Esophagus squamous epithelium (tissue), 5 donors: Measurements from ENCODE around the gene NOL4L. TPM values are rescaled to one million over a fixed set of nuclear protein-coding genes. Genes with fewer than 3 reads are reported as not detected.
A peak's percentile ranks its signal among the peaks of the same experiment; 100 is the strongest.

Experiments used
- DNase-seq: peaks from one replicate; lab custom pipeline; 2025; lab: John Stamatoyannopoulos, UW
- H3K27ac ChIP-seq, 4 donors: fragments of 200-600 bp; sonication (generic); one replicate each; pipeline ENCODE4 v1.5.1; 2016 to 2019; ENCODE audit warnings: mild to moderate bottlenecking in 1 of 4
- H3K27me3 ChIP-seq, 4 donors: fragments of 200-600 bp; sonication (generic); 1 replicate in 3 of 4; 2 replicates in 1 of 4; pipeline versions ENCODE4 v1.5.1 to v1.6.0; 2017 to 2021; ENCODE audit warnings: antibody characterized with exemption in 1 of 4
- H3K36me3 ChIP-seq, 3 donors: fragments of 200-600 bp; sonication (generic); one replicate each; pipeline ENCODE4 v1.5.1; 2016 to 2019
- H3K4me1 ChIP-seq, 3 donors: fragments of 200-600 bp; sonication (generic); one replicate each; pipeline ENCODE4 v1.5.1; 2017 to 2019
- H3K4me3 ChIP-seq, 4 donors: fragments of 200-600 bp; sonication (generic); 1 replicate in 3 of 4; 2 replicates in 1 of 4; pipeline ENCODE4 v1.5.1; 2016 to 2019; ENCODE audit warnings: mild to moderate bottlenecking in 2 of 4, moderate library complexity in 1 of 4
- H3K9me3 ChIP-seq, 3 donors: fragments of 200-600 bp; sonication (generic); one replicate each; pipeline ENCODE4 v1.5.1; 2016 to 2019
- CTCF ChIP-seq, 6 experiments: fragments of 450-650 bp in 4 of 6; fragments of 200-600 bp in 2 of 6; sonication (generic) in 2 of 6; IDR thresholded peaks; one replicate each; pipeline ENCODE4 v1.5.1; 2016 to 2019; ENCODE audit warnings: antibody characterized with exemption in 6 of 6, mild to moderate bottlenecking in 4 of 6, moderate library complexity in 4 of 6
- POLR2A ChIP-seq, 4 donors: fragments of 450-650 bp; IDR thresholded peaks; one replicate each; pipeline ENCODE4 v1.6.1; 2017; ENCODE audit warnings: antibody characterized with exemption in 4 of 4, mild to moderate bottlenecking in 4 of 4, moderate library complexity in 3 of 4
- WGBS, 2 donors: methylation state at CpG; one replicate each; pipeline ENCODE4 v1.1.5; 2018; 5-methylcytosine and 5-hydroxymethylcytosine counted together
- intact Hi-C: fragments of 100-400 bp; cut with DNase I; formaldehyde crosslinking; loops from one replicate; pipeline ENCODE4 v1.15.0; 2022
- total RNA-seq, 4 donors: library from RNA; depleted of rRNA; stranded (reverse); fragments of >200 nt; gene quantifications; one replicate each; pipeline ENCODE4 v1.1.0, GENCODE V29; 2016
- donor health status: DM: yes; HTN: yes; CAD: no.

NOL4L gene
- total RNA-seq, 4 donors from 2014 or later = 1.5 to 5.1 (median 3.0) TPM

DNA sequence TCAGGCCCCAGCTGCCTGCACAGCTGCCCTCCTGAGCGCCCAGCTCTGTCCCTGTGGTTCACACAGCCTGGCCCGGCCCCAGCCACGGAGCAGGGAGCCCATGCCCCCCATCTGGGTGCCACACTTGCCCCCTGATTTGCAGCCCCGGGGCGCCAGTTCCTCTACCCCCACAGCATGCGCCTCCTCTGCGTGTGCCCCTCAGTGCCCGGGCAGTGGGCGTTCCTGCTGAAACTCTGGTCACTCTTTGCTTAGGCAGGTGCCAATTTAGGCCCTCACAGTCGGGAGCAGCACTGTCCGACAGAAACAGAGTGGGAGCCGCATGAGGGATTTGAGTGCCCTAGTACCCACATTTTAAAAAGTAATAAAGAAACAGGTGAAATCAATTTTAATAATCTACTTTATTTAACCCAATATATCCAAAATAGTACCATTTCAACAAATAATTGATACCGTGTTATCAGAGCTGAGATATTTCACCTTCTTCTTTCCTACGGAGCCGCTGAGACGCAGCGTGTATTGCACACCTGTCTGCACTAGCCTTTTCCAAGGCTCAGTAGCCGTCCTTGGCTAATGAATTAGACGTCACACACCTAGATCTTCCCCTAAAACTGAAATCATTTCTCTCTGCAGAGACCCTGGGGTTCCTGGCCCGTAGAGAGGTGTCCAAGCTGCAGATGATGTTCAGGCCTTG lies 120.6 kb downstream of the NOL4L start:
- no peak for TF ChIP-seq POLR2A (IDR thresholded peaks at IDR 0.05)
- TF ChIP-seq CTCF (IDR thresholded peaks at IDR 0.05) = no peak
- peak overlapping the region in 3 of 4 donors; percentile 33 to 81 (median 57) for H3K27ac ChIP-seq
- peaks cover 0 to 64% (median 7%) of the 10 kb centered on the region in 3 donors for H3K4me1 ChIP-seq
- DNase-seq = no peak
- no peaks in the 10 kb centered on the region for H3K9me3 ChIP-seq
- WGBS, 2 donors = 87 to 92% methylated on average over 10 to 16 of the region's 20 CpGs
- H3K27me3 ChIP-seq = no peaks in the 10 kb centered on the region
- no peak overlapping the region for H3K4me3 ChIP-seq
- H3K36me3 ChIP-seq = no peaks in the 10 kb centered on the region
- intact Hi-C loops = no loop called here

GRCh38 chr20:32463642-32464400 lies 121.3 kb downstream of the NOL4L start:
- no peak for DNase-seq
- Histone ChIP-seq H3K27me3 (no peaks in the 10 kb centered on the region), H3K4me1 (peaks cover 0 to 58% (median 7%) of the 10 kb centered on the region in 3 donors), H3K27ac (peak overlapping the region in 3 of 4 donors; percentile 33 to 62 (median 57)), H3K4me3 (no peak overlapping the region), H3K36me3 (no peaks in the 10 kb centered on the region), H3K9me3 (no peaks in the 10 kb centered on the region)
- intact Hi-C loops = no loop called here
- WGBS, 2 donors = 33 to 86% methylated on average over 3 to 5 of the region's 28 CpGs
- no peak for TF ChIP-seq POLR2A (IDR thresholded peaks at IDR 0.05)

DNA sequence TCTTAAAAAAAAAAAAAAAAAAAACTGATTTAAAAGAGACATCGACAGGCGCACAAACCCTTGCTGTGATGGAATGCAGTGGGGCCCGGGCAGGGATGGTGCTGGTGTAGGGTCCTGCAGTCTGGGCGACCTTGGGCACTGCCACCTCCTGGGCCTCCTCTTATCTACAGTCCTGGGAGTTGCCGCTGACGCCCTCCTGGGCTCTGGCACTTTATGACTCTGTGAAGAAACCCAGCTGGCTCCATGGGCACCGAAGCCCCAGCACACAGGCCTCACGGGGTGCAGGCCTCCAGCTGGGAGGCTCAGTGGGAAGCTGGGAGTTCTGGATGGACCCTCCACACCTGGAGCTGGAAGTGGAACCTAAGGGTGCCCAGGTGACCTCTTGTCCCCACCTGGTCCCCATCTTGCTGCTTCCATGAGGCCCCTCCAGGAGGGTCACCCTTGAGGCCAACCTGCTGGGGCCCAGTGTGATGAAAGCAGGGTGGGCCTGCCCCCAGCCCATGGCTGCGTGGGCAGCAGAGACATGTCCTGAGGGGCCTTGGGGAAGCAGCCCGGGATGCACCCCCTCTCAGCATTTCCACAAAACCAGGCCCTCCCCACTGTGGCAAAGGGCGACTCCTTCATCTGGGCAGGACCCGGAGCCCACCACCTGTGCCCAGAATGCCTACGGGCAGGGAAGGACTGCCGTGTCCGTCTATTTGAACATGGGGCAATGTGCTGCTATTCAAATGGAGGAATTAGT lies 122.1 kb downstream of the NOL4L start:
- Histone ChIP-seq H3K4me1 (peaks cover 0 to 57% (median 7%) of the 10 kb centered on the region in 3 donors), H3K27ac (peak overlapping the region in 2 of 4 donors; percentile 57 to 62), H3K4me3 (no peak overlapping the region), H3K27me3 (no peaks in the 10 kb centered on the region), H3K9me3 (no peaks in the 10 kb centered on the region), H3K36me3 (no peaks in the 10 kb centered on the region)
- no peak for DNase-seq
- 89% methylated on average over 6 of the region's 15 CpGs; no CpG with 5 or more reads in 1 of the 2 donors for WGBS, 2 donors
- intact Hi-C loops = no loop called here
- TF ChIP-seq CTCF (IDR thresholded peaks at IDR 0.05) (no peak), POLR2A (IDR thresholded peaks at IDR 0.05) (no peak)

DNA sequence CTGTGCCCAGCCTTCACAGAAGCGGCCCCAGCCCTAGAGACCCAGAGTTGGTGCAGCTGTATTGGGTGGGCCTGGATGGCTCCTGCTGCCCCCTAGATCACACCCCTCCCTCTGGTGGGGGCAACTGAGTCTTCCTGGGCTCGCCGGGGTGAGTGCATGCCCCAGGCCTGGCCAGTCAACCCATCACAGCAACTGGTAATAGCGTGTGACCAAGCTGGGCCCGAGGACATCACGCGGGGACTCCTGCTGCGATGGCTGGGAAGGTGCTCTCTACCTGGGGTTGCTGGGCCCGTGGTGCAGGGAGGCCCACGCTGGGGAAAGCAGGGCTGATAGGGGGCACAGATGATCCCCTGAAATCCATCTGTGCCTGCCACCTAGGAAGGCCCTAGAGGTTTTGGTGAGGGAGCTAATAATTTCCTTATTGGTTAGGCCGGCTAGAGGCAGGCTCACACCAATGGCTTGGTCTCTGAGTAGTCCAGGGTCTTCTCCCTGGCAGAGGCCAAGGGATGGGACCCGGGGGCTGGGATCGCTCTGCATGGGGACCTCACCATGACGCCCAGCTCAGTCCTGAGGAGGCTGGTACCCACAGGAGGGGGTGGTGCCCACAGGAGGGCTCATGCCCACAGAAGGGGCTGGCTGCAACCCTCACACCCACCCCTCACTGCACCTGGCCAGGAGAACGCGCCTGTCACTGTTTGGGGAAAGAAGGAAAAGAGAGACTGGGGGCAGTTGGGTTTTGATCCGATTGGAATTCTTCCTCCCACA lies 123.1 kb downstream of the NOL4L start:
- Histone ChIP-seq H3K9me3 (no peaks in the 10 kb centered on the region), H3K36me3 (no peaks in the 10 kb centered on the region), H3K27me3 (no peaks in the 10 kb centered on the region), H3K27ac (no peak overlapping the region), H3K4me3 (no peak overlapping the region), H3K4me1 (peaks cover 7 to 57% (median 12%) of the 10 kb centered on the region in 3 donors)
- WGBS, 2 donors = 88% methylated on average over 1 of the region's 17 CpGs; no CpG with 5 or more reads in 1 of the 2 donors
- TF ChIP-seq CTCF (IDR thresholded peaks at IDR 0.05) (no peak), POLR2A (IDR thresholded peaks at IDR 0.05) (no peak)
- DNase-seq = no peak
- intact Hi-C loops = no loop called here
